Hepatocyte (in vitro differentiated cells): ENCODE measurements around the gene MRPL14.

Source experiments
- CTCF ChIP-seq: fragments of 200-600 bp; sonication (generic); IDR thresholded peaks from 2 replicates; pipeline ENCODE4 v1.5.1; 2016; ENCODE audit warnings: antibody characterized with exemption, mild to moderate bottlenecking; ENCODE audit not compliant: poor library complexity
- EZH2 ChIP-seq: fragments of 200-600 bp; sonication (generic); IDR thresholded peaks from 2 replicates; pipeline ENCODE4 v1.6.1; 2016; ENCODE audit warnings: antibody characterized with exemption, mild to moderate bottlenecking, borderline replicate concordance

- TF ChIP-seq CTCF (peak; percentile 88), EZH2 (no peak)
Observed at GRCh38 chr6:44078827-44079671, 48.2 kb downstream of the MRPL14 start.
